ENCODE results near the gene MTHFD1L.

The MTHFD1L gene

GRCh38 chr6:150898399-150899170 lies 33.1 kb downstream of the MTHFD1L start:
- DNase-seq (no peak), ATAC-seq (no peak)

- no peak for ATAC-seq
- no peak for DNase-seq
Observed at GRCh38 chr6:150899231-150899630, 33.7 kb downstream of the MTHFD1L start.

GRCh38 chr6:150900049-150900448 lies 34.5 kb downstream of the MTHFD1L start:
- ATAC-seq, result no peak

GRCh38 chr6:150902142-150902776 lies 36.8 kb downstream of the MTHFD1L start:
- no peak for ATAC-seq

More at GRCh38 chr6:150900049-150900448, 34.5 kb downstream of the MTHFD1L start:
- no peak for DNase-seq

GRCh38 chr6:150905769-150906168 lies 40.3 kb downstream of the MTHFD1L start:
- ATAC-seq (no peak), DNase-seq (no peak)

More at GRCh38 chr6:150902142-150902776, 36.8 kb downstream of the MTHFD1L start:
- no peak for DNase-seq

GRCh38 chr6:150906641-150907326 lies 41.3 kb downstream of the MTHFD1L start:
- no peak for DNase-seq
- no peak for ATAC-seq

GRCh38 chr6:150907383-150907782 lies 41.9 kb downstream of the MTHFD1L start:
- ATAC-seq (no peak), DNase-seq (no peak)

- ATAC-seq, result no peak
- DNase-seq, result no peak
Observed at GRCh38 chr6:150908901-150909300, 43.4 kb downstream of the MTHFD1L start.

- ATAC-seq (no peak), DNase-seq (no peak)
Observed at GRCh38 chr6:150910561-150910960, 45.1 kb downstream of the MTHFD1L start.

- ATAC-seq (no peak), DNase-seq (no peak)
Observed at GRCh38 chr6:150914372-150914771, 48.9 kb downstream of the MTHFD1L start.

GRCh38 chr6:150915131-150915879 lies 49.8 kb downstream of the MTHFD1L start:
- DNase-seq (no peak), ATAC-seq (no peak)

GRCh38 chr6:150915880-150916265 lies 50.4 kb downstream of the MTHFD1L start:
- no peak for ATAC-seq

GRCh38 chr6:150919938-150920337 lies 54.4 kb downstream of the MTHFD1L start:
- ATAC-seq, result no peak

More at GRCh38 chr6:150915880-150916265, 50.4 kb downstream of the MTHFD1L start:
- DNase-seq, result no peak

GRCh38 chr6:150922137-150922536 lies 56.6 kb downstream of the MTHFD1L start:
- DNase-seq, result no peak
- ATAC-seq, result no peak

More at GRCh38 chr6:150919938-150920337, 54.4 kb downstream of the MTHFD1L start:
- DNase-seq, result no peak

GRCh38 chr6:150924808-150925589 lies 59.5 kb downstream of the MTHFD1L start:
- DNase-seq (no peak), ATAC-seq (no peak)

GRCh38 chr6:150925590-150925928 lies 60.1 kb downstream of the MTHFD1L start:
- ATAC-seq, result no peak
- no peak for DNase-seq

GRCh38 chr6:150925976-150926375 lies 60.5 kb downstream of the MTHFD1L start:
- DNase-seq, result no peak
- ATAC-seq, result no peak

GRCh38 chr6:150928882-150929281 lies 63.4 kb downstream of the MTHFD1L start:
- DNase-seq, result no peak
- ATAC-seq, result no peak

- DNase-seq (no peak), ATAC-seq (no peak)
Observed at GRCh38 chr6:150929416-150929815, 63.9 kb downstream of the MTHFD1L start.

- no peak for DNase-seq
Observed at GRCh38 chr6:150930841-150931240, 65.3 kb downstream of the MTHFD1L start.

GRCh38 chr6:150931405-150931804 lies 65.9 kb downstream of the MTHFD1L start:
- ATAC-seq, result no peak
- DNase-seq, result no peak

More at GRCh38 chr6:150930841-150931240, 65.3 kb downstream of the MTHFD1L start:
- ATAC-seq, result no peak
